SK-N-SH treated with all-trans-retinoic acid at 6 μM for 48 hours (cell line): Measurements from ENCODE around the gene PLD1.

Source experiments
- ATAC-seq: fragments of 200-7000 bp; cut with Tn5 transposase; 3 replicates; pipeline ENCODE4 v1.9.1; 2020; ENCODE audit warnings: mild to moderate bottlenecking, moderate library complexity
- ARNTL ChIP-seq: fragments of 450-650 bp; formaldehyde crosslinking; IDR thresholded peaks from 2 replicates; pipeline ENCODE4 v1.5.0; 2020; ENCODE audit warnings: low read depth, mild to moderate bottlenecking, moderate library complexity, borderline replicate concordance
- BACH2 ChIP-seq: fragments of 250-450 bp; sonication (Bioruptor Pico); IDR thresholded peaks from 2 replicates; pipeline ENCODE4 v1.9.0; 2021; ENCODE audit warnings: mild to moderate bottlenecking, borderline replicate concordance
- CSDC2 ChIP-seq: fragments of 250-450 bp; sonication (Bioruptor Pico); IDR thresholded peaks from 2 replicates; pipeline ENCODE4 v1.5.0; 2020; ENCODE audit warnings: mild to moderate bottlenecking, moderate library complexity
- ESRRG ChIP-seq: fragments of 250-450 bp; sonication (Bioruptor Pico); IDR thresholded peaks from 2 replicates; pipeline ENCODE4 v1.6.1; 2021; ENCODE audit warnings: mild to moderate bottlenecking
- GLIS3 ChIP-seq: fragments of 250-450 bp; sonication (Bioruptor Pico); IDR thresholded peaks from 2 replicates; pipeline ENCODE4 v1.5.0; 2020; ENCODE audit warnings: mild to moderate bottlenecking, moderate library complexity
- ISL1 ChIP-seq: fragments of 250-450 bp; sonication (Bioruptor Pico); IDR thresholded peaks from 2 replicates; pipeline ENCODE4 v2.1.2; 2022; ENCODE audit warnings: mild to moderate bottlenecking, moderate library complexity
- OSR1 ChIP-seq: fragments of 250-450 bp; sonication (Bioruptor Pico); IDR thresholded peaks from 2 replicates; pipeline ENCODE4 v1.8.0; 2022; ENCODE audit warnings: moderate library complexity, mild to moderate bottlenecking, inconsistent platforms
- PPARA ChIP-seq: fragments of 250-450 bp; sonication (Bioruptor Pico); IDR thresholded peaks from 2 replicates; pipeline ENCODE4 v1.5.0; 2020; ENCODE audit warnings: mild to moderate bottlenecking, borderline replicate concordance
- RARB ChIP-seq: fragments of 250-450 bp; sonication (Bioruptor Pico); IDR thresholded peaks from 2 replicates; pipeline ENCODE4 v1.8.0; 2021; ENCODE audit warnings: mild to moderate bottlenecking, moderate library complexity
- SNAI2 ChIP-seq: fragments of 250-450 bp; sonication (Bioruptor Pico); IDR thresholded peaks from 2 replicates; pipeline ENCODE4 v1.5.0; 2020; ENCODE audit warnings: mild to moderate bottlenecking, moderate library complexity
- TCF4 ChIP-seq: fragments of 250-450 bp; sonication (Bioruptor Pico); IDR thresholded peaks from 2 replicates; pipeline ENCODE4 v1.8.0; 2021; ENCODE audit warnings: mild to moderate bottlenecking, moderate library complexity, borderline replicate concordance
- TOX ChIP-seq: fragments of 250-450 bp; sonication (Bioruptor Pico); IDR thresholded peaks from 2 replicates; pipeline ENCODE4 v1.8.0; 2021; ENCODE audit warnings: mild to moderate bottlenecking, moderate library complexity, borderline replicate concordance
- ZC3H10 ChIP-seq: fragments of 250-450 bp; sonication (Bioruptor Pico); IDR thresholded peaks from 2 replicates; pipeline ENCODE4 v1.5.1; 2021; ENCODE audit warnings: mild to moderate bottlenecking, moderate library complexity
- ZFP3 ChIP-seq: fragments of 250-450 bp; sonication (Bioruptor Pico); IDR thresholded peaks from 2 replicates; pipeline ENCODE4 v1.5.0; 2020; ENCODE audit warnings: mild to moderate bottlenecking, moderate library complexity
- ZFP30 ChIP-seq: fragments of 450-650 bp; formaldehyde crosslinking; IDR thresholded peaks from 2 replicates; pipeline ENCODE4 v1.5.0; 2022; ENCODE audit warnings: mild to moderate bottlenecking, moderate library complexity
- ZNF565 ChIP-seq: fragments of 450-650 bp; formaldehyde crosslinking; conservative IDR thresholded peaks from 2 replicates; pipeline ENCODE4 v1.5.0; 2020; ENCODE audit warnings: low read depth, mild to moderate bottlenecking, moderate library complexity
- ZNF70 ChIP-seq: fragments of 450-650 bp; formaldehyde crosslinking; IDR thresholded peaks from 2 replicates; pipeline ENCODE4 v1.5.0; 2020; ENCODE audit warnings: mild to moderate bottlenecking, moderate library complexity
- TF ChIP-seq, protein P1 (sequence below): fragments of 250-450 bp; sonication (Bioruptor Pico); IDR thresholded peaks from 2 replicates; pipeline ENCODE4 v1.5.0; 2020; ENCODE audit warnings: mild to moderate bottlenecking, moderate library complexity
- TF ChIP-seq, protein P2 (sequence below): fragments of 250-450 bp; sonication (Bioruptor Pico); IDR thresholded peaks from 2 replicates; pipeline ENCODE4 v1.5.1; 2020; ENCODE audit warnings: low read depth, mild to moderate bottlenecking, moderate library complexity
- TF ChIP-seq, protein P3 (sequence below): fragments of 250-450 bp; sonication (Bioruptor Pico); IDR thresholded peaks from 2 replicates; pipeline ENCODE4 v1.8.0; 2020; ENCODE audit warnings: mild to moderate bottlenecking, moderate library complexity, borderline replicate concordance
- TF ChIP-seq, protein P4 (sequence below): fragments of 250-450 bp; sonication (Bioruptor Pico); IDR thresholded peaks from 2 replicates; pipeline ENCODE4 v1.8.0; 2021; ENCODE audit warnings: low read depth, mild to moderate bottlenecking, moderate library complexity, borderline replicate concordance

The PLD1 gene

DNA sequence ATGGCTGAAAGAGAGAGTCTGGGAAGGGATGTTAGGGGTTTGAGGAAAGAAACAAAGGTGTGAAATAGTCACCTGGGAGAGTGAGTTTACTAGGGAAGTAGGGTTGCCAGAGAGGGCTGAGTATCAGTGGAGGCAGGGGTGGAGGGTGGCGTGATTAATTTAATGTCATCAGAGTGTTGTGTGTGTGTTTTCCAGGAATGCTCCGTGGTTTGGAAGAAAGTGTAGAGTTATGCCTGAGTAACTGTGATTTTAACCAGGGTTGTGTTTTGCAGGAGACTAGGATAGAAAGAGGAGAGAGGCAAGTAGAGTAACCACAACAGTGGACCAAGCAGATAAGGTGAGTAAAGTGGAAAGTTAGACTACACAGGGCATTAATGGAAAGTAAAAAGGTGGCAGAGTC, 27.2 kb downstream of the PLD1 start:
- TF ChIP-seq ISL1 (CRISPR knock-in tag) (0 out of 2 replicates have a peak, but pooled peaks have one; percentile 6), TOX (CRISPR knock-in tag) (no peak)
- TF ChIP-seq, protein P1, sequence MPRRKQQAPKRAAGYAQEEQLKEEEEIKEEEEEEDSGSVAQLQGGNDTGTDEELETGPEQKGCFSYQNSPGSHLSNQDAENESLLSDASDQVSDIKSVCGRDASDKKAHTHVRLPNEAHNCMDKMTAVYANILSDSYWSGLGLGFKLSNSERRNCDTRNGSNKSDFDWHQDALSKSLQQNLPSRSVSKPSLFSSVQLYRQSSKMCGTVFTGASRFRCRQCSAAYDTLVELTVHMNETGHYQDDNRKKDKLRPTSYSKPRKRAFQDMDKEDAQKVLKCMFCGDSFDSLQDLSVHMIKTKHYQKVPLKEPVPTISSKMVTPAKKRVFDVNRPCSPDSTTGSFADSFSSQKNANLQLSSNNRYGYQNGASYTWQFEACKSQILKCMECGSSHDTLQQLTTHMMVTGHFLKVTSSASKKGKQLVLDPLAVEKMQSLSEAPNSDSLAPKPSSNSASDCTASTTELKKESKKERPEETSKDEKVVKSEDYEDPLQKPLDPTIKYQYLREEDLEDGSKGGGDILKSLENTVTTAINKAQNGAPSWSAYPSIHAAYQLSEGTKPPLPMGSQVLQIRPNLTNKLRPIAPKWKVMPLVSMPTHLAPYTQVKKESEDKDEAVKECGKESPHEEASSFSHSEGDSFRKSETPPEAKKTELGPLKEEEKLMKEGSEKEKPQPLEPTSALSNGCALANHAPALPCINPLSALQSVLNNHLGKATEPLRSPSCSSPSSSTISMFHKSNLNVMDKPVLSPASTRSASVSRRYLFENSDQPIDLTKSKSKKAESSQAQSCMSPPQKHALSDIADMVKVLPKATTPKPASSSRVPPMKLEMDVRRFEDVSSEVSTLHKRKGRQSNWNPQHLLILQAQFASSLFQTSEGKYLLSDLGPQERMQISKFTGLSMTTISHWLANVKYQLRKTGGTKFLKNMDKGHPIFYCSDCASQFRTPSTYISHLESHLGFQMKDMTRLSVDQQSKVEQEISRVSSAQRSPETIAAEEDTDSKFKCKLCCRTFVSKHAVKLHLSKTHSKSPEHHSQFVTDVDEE (CRISPR knock-in tag): no peak
- TF ChIP-seq, protein P2, sequence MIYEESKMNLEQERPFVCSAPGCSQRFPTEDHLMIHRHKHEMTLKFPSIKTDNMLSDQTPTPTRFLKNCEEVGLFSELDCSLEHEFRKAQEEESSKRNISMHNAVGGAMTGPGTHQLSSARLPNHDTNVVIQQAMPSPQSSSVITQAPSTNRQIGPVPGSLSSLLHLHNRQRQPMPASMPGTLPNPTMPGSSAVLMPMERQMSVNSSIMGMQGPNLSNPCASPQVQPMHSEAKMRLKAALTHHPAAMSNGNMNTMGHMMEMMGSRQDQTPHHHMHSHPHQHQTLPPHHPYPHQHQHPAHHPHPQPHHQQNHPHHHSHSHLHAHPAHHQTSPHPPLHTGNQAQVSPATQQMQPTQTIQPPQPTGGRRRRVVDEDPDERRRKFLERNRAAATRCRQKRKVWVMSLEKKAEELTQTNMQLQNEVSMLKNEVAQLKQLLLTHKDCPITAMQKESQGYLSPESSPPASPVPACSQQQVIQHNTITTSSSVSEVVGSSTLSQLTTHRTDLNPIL: no peak
- peak; percentile 47; the same call in 2 of the 3 replicates for ATAC-seq

DNA sequence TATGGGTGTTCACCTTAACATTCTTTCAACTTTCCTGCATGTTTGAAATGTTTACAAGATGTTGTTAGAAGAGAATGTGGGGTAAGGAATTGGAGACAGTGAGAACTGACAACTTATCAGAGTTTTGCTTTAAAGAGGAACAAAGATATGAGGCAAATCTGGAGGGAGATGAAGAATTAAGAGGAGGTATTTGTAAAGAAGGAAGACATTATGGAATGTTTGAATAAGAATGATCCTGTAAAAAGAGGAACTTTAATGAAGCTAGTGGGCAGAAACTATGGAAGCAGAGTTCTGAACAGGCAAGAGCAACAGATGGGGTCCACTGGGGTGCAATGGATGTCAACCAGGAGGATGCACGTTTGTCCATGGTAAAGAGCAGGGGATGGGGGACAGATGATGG, 27.7 kb downstream of the PLD1 start:
- TF ChIP-seq RARB (no peak), ZFP3 (CRISPR knock-in tag) (no peak), TCF4 (CRISPR knock-in tag) (no peak), GLIS3 (no peak), ZNF565 (CRISPR knock-in tag) (no peak), BACH2 (CRISPR knock-in tag) (no peak), PPARA (CRISPR knock-in tag) (no peak), ARNTL (CRISPR knock-in tag) (no peak), ZC3H10 (CRISPR knock-in tag) (no peak), SNAI2 (CRISPR knock-in tag) (no peak), CSDC2 (CRISPR knock-in tag) (no peak)
- TF ChIP-seq, protein P3, sequence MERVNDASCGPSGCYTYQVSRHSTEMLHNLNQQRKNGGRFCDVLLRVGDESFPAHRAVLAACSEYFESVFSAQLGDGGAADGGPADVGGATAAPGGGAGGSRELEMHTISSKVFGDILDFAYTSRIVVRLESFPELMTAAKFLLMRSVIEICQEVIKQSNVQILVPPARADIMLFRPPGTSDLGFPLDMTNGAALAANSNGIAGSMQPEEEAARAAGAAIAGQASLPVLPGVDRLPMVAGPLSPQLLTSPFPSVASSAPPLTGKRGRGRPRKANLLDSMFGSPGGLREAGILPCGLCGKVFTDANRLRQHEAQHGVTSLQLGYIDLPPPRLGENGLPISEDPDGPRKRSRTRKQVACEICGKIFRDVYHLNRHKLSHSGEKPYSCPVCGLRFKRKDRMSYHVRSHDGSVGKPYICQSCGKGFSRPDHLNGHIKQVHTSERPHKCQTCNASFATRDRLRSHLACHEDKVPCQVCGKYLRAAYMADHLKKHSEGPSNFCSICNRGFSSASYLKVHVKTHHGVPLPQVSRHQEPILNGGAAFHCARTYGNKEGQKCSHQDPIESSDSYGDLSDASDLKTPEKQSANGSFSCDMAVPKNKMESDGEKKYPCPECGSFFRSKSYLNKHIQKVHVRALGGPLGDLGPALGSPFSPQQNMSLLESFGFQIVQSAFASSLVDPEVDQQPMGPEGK (CRISPR knock-in tag): no peak
- TF ChIP-seq, protein P4, sequence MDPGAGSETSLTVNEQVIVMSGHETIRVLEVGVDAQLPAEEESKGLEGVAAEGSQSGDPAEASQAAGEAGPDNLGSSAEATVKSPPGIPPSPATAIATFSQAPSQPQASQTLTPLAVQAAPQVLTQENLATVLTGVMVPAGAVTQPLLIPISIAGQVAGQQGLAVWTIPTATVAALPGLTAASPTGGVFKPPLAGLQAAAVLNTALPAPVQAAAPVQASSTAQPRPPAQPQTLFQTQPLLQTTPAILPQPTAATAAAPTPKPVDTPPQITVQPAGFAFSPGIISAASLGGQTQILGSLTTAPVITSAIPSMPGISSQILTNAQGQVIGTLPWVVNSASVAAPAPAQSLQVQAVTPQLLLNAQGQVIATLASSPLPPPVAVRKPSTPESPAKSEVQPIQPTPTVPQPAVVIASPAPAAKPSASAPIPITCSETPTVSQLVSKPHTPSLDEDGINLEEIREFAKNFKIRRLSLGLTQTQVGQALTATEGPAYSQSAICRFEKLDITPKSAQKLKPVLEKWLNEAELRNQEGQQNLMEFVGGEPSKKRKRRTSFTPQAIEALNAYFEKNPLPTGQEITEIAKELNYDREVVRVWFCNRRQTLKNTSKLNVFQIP (CRISPR knock-in tag): no peak
- ATAC-seq: no peak

DNA sequence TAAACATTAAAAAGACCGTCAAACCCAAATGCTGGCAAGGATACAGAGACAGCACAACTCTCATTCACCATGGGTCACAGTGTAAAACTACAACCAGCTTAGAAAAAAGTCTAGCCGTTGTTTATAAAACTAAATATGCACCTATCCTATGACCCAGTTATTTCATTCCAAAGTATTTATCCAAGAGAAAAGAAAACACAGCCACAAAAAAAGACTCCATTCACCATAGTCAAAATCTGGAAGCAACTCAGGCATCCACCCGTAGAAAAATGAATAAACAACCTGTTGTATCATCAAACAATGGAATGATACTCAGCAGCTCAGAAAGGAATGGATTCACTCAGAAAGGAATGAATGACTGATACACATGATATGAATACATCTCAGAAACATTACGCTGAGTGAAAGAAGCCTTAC, 28.6 kb downstream of the PLD1 start:
- ATAC-seq: no peak
- no peak for TF ChIP-seq PPARA (CRISPR knock-in tag)
- TF ChIP-seq ZFP30 (CRISPR knock-in tag): no peak
- TF ChIP-seq RARB: no peak
- TF ChIP-seq ZFP3 (CRISPR knock-in tag): no peak
- no peak for TF ChIP-seq ARNTL (CRISPR knock-in tag)

DNA sequence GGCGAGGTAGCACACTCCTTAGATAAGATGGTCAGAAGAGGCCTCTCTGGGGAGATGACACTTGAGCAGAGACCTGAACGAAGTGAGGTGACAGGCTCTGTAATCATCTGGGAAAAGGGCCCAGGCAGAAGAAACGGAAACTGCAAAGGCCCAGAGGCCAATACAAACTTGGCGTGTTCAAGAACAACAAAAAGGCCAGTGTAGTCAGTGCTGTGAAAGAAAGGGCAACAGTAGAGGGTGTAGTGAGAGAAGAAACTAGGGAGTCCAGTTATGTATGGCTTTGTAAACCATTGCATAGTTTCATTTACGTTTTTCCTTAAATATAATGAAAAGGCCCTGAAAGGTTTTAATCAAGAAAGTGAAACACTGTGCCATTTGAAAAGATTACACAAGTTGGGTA, 31.8 kb downstream of the PLD1 start:
- ATAC-seq: no peak
- TF ChIP-seq, protein P2: no peak
- TF ChIP-seq ZC3H10 (CRISPR knock-in tag): no peak
- TF ChIP-seq ZFP30 (CRISPR knock-in tag): no peak
- TF ChIP-seq, protein P3 (CRISPR knock-in tag): no peak
- TF ChIP-seq ZNF70: no peak
- TF ChIP-seq RARB: no peak
- TF ChIP-seq, protein P1 (CRISPR knock-in tag): no peak
- TF ChIP-seq ESRRG: no peak
- no peak for TF ChIP-seq GLIS3
- TF ChIP-seq OSR1 (CRISPR knock-in tag): no peak
- TF ChIP-seq TOX (CRISPR knock-in tag): no peak
- TF ChIP-seq ZFP3 (CRISPR knock-in tag): no peak
- no peak for TF ChIP-seq SNAI2 (CRISPR knock-in tag)
- no peak for TF ChIP-seq ZNF565 (CRISPR knock-in tag)
